ENCODE data around the gene SENP5. TPM values are rescaled to one million over a fixed set of nuclear protein-coding genes. Genes with fewer than 3 reads are reported as not detected.
A peak's percentile ranks its signal among the peaks of the same experiment; 100 is the strongest.
"Not testable (repeated sequence)": the region's sequence is repeated elsewhere in the genome, so short reads cannot be mapped to it uniquely, and the experiment has no call there.

Gene SENP5
- total RNA-seq, 1 donor from 2014 or later, result 19.7 TPM

- no peak for DNase-seq (ENCODE audit: low read depth)
- H3K4me3 ChIP-seq (ENCODE audit: low read depth, low read length), result no peak overlapping the region
- TF ChIP-seq CTCF (conservative IDR thresholded peaks at IDR 0.05; ENCODE audit: low read depth, low read length), result no peak
Observed at GRCh38 chr3:196936288-196936687, 68.6 kb downstream of the SENP5 start.

- no peak for TF ChIP-seq CTCF (conservative IDR thresholded peaks at IDR 0.05; ENCODE audit: low read depth, low read length)
- DNase-seq (ENCODE audit: low read depth), result no peak
- no peak overlapping the region for H3K4me3 ChIP-seq (ENCODE audit: low read depth, low read length)
Observed at GRCh38 chr3:196938124-196938523, 70.4 kb downstream of the SENP5 start.

- DNase-seq (ENCODE audit: low read depth), result no peak
- TF ChIP-seq CTCF (conservative IDR thresholded peaks at IDR 0.05; ENCODE audit: low read depth, low read length), result no peak
- H3K4me3 ChIP-seq (ENCODE audit: low read depth, low read length), result no peak overlapping the region
Observed at GRCh38 chr3:196938576-196938975, 70.9 kb downstream of the SENP5 start.

GRCh38 chr3:196941729-196942225 is 74.1 kb downstream of the SENP5 start:
- peak; percentile 7 for DNase-seq (ENCODE audit: low read depth)
- peak overlapping the region; percentile 82 for H3K4me3 ChIP-seq (ENCODE audit: low read depth, low read length)
- TF ChIP-seq CTCF (conservative IDR thresholded peaks at IDR 0.05; ENCODE audit: low read depth, low read length), result no peak

- peak; percentile 62 for TF ChIP-seq CTCF (conservative IDR thresholded peaks at IDR 0.05; ENCODE audit: low read depth, low read length)
- peak; percentile 77 for DNase-seq (ENCODE audit: low read depth)
- peak within 1 kb of the TSS; percentile 82 for H3K4me3 ChIP-seq (ENCODE audit: low read depth, low read length)
Observed at GRCh38 chr3:196942226-196942914, 74.7 kb downstream of the SENP5 start, which contains the start of gene NCBP2. TSS of gene NCBP2 (minus strand) at chr3:196942528. CDS start at chr3:196942503, 25 bp downstream.

GRCh38 chr3:196942915-196943277 is 75.2 kb downstream of the SENP5 start:
- no peak for DNase-seq (ENCODE audit: low read depth)
- TF ChIP-seq CTCF (conservative IDR thresholded peaks at IDR 0.05; ENCODE audit: low read depth, low read length), result no peak
- H3K4me3 ChIP-seq (ENCODE audit: low read depth, low read length), result peak overlapping the region; percentile 82

- DNase-seq (ENCODE audit: low read depth), result not testable (repeated sequence)
- peak overlapping the region; percentile 82 for H3K4me3 ChIP-seq (ENCODE audit: low read depth, low read length)
Observed at GRCh38 chr3:196944037-196944790, 76.5 kb downstream of the SENP5 start.
